Measurements from ENCODE around the gene SPATA20. TPM values are rescaled to one million over a fixed set of nuclear protein-coding genes. Genes with fewer than 3 reads are reported as not detected.
A peak's percentile ranks its signal among the peaks of the same experiment; 100 is the strongest.

The SPATA20 gene
- total RNA-seq, 4 donors from 2014 or later = 27.6 to 56.0 (median 40.6) TPM

DNA sequence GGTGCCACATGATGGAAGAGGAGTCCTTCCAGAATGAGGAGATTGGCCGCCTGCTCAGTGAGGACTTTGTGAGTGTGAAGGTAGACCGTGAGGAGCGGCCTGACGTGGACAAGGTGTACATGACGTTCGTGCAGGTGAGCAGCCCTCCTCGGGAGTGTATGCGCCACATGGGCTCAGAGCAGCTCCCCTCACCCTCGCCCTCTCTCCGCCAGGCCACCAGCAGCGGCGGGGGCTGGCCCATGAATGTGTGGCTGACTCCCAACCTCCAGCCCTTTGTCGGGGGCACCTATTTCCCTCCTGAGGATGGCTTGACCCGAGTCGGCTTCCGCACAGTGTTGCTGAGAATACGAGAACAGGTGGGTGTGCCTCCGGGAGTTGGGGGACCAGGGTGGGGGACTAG is 1.9 kb downstream of the SPATA20 start:
- TF ChIP-seq POLR2A (IDR thresholded peaks at IDR 0.05) = no peak
- TF ChIP-seq, protein P1, sequence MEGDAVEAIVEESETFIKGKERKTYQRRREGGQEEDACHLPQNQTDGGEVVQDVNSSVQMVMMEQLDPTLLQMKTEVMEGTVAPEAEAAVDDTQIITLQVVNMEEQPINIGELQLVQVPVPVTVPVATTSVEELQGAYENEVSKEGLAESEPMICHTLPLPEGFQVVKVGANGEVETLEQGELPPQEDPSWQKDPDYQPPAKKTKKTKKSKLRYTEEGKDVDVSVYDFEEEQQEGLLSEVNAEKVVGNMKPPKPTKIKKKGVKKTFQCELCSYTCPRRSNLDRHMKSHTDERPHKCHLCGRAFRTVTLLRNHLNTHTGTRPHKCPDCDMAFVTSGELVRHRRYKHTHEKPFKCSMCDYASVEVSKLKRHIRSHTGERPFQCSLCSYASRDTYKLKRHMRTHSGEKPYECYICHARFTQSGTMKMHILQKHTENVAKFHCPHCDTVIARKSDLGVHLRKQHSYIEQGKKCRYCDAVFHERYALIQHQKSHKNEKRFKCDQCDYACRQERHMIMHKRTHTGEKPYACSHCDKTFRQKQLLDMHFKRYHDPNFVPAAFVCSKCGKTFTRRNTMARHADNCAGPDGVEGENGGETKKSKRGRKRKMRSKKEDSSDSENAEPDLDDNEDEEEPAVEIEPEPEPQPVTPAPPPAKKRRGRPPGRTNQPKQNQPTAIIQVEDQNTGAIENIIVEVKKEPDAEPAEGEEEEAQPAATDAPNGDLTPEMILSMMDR (IDR thresholded peaks at IDR 0.05) = no peak

DNA sequence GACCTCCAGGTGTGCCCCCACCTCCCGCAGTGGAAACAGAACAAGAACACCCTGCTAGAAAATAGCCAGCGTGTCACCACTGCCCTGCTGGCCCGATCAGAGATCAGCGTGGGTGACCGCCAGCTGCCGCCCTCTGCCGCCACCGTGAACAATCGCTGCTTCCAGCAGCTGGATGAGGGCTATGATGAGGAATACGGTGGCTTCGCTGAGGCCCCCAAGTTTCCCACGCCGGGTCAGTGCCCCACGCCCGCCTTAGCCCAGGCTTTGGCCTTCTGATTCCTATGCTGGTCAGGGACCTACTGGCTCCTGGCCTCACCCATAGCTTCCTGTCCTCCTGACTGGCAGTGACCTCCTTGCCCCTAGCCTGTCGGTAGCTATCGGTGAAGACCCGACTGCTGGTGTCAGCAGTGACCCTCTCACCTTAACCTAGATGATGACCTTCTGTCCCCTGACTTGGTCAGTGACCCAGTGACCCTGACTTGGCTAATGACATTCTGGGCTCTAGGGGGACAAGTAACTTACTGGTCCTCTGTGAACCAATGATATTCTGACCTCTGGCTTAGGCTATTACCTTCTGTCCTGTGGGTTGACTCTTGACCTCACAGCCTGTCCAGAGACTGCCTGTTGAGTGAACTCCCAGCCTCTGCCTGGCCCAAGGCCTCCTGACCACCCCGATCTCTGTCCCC is 2.4 kb downstream of the SPATA20 start:
- intact Hi-C loops (cut with DNase I; ENCODE audit: low total_unique reads) = loop anchor here (5.0 kb wide), 1 partner anchor 78 kb away; no protein-coding TSS in a partner anchor
- 87 to 91% methylated on average over 17 to 19 of the region's 19 CpGs for WGBS, 2 donors
- no peak for DNase-seq (ENCODE audit: low spot score in 2 of 2)
- no peak overlapping the region for H3K4me3 ChIP-seq (ENCODE audit: low read depth, poor library complexity, severe bottlenecking)
- TF ChIP-seq, protein P1 (IDR thresholded peaks at IDR 0.05) = no peak
- TF ChIP-seq POLR2A (IDR thresholded peaks at IDR 0.05) = no peak

More for the DNA sequence above, 1.9 kb downstream of the SPATA20 start:
- no peak for DNase-seq (ENCODE audit: low spot score in 2 of 2)
- WGBS, 2 donors = 89 to 93% methylated on average over 17 to 18 of the region's 18 CpGs
- no peak overlapping the region for H3K4me3 ChIP-seq (ENCODE audit: low read depth, poor library complexity, severe bottlenecking)
- intact Hi-C loops (cut with DNase I; ENCODE audit: low total_unique reads) = loop anchor here (5.0 kb wide), 1 partner anchor 78 kb away; no protein-coding TSS in a partner anchor

DNA sequence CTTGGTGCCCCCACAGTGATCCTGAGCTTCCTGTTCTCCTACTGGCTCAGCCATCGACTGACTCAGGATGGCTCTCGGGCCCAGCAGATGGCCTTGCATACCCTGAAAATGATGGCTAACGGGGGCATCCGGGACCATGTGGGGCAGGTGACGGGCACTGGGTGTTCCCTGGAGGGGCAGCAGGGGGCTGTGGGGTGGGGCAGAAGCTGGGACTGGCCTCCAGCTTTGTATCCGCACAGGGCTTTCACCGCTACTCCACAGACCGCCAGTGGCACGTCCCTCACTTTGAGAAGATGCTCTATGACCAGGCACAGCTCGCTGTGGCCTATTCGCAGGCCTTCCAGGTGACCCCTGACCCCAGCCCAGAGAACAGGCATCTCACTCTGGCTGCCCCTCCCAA is 3.0 kb downstream of the SPATA20 start:
- intact Hi-C loops (cut with DNase I; ENCODE audit: low total_unique reads) = loop anchor here (5.0 kb wide), 2 partner anchors 77 to 132 kb away; no protein-coding TSS in a partner anchor
- H3K4me3 ChIP-seq (ENCODE audit: low read depth, poor library complexity, severe bottlenecking) = no peak overlapping the region
- 93 to 95% methylated on average over 11 of the region's 11 CpGs for WGBS, 2 donors
- DNase-seq (ENCODE audit: low spot score in 2 of 2) = no peak
- TF ChIP-seq, protein P1 (IDR thresholded peaks at IDR 0.05) = no peak
- TF ChIP-seq POLR2A (IDR thresholded peaks at IDR 0.05) = no peak

DNA sequence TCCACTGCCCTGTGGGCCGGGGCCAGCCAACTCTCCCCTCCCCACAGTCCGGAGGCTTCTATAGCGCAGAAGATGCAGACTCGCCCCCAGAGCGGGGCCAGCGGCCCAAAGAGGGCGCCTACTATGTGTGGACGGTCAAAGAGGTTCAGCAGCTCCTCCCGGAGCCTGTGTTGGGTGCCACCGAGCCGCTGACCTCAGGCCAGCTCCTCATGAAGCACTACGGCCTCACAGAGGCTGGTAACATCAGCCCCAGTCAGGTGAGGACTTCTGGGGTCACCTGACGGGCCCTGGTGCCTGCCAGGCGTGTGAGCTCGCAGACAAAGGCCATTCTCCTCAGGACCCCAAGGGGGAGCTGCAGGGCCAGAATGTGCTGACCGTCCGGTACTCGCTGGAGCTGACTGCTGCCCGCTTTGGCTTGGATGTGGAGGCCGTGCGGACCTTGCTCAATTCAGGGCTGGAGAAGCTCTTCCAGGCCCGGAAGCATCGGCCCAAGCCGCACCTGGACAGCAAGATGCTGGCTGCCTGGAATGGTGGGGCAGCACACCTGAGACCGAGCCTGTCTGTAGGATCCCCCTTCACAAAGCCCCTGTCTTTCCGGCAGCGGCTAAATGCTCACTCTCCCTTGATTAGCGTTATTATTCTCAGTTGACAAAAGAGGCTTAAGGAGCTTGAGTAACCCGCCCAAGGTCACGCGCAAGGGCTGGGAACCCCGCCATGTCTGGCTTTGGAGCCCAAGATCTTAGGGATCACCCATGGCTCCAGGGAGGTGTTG is 3.9 kb downstream of the SPATA20 start:
- intact Hi-C loops (cut with DNase I; ENCODE audit: low total_unique reads) = loop anchor here (5.0 kb wide), 1 partner anchor 131 kb away; no protein-coding TSS in a partner anchor
- 79 to 80% methylated on average over 24 to 32 of the region's 32 CpGs for WGBS, 2 donors
- no peak for TF ChIP-seq POLR2A (IDR thresholded peaks at IDR 0.05)
- TF ChIP-seq, protein P1 (IDR thresholded peaks at IDR 0.05) = peak in 1 of 3 donors; percentile 75
- H3K4me3 ChIP-seq (ENCODE audit: low read depth, poor library complexity, severe bottlenecking) = no peak overlapping the region
- DNase-seq (ENCODE audit: low spot score in 2 of 2) = peak; percentile 63 to 94

DNA sequence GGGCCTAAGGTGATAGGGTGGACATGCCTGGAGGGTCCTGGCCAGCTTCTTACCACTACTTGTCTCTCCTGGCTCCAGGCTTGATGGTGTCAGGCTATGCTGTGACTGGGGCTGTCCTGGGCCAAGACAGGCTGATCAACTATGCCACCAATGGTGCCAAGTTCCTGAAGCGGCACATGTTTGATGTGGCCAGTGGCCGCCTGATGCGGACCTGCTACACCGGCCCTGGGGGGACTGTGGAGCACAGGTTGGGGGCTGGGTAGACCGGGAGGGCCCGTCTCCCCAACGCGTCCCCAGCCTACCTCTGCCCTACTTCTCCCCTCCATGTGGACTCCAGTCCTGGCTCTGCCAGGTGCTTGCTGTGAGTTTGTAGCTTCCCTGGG is 4.5 kb downstream of the SPATA20 start:
- no peak for DNase-seq (ENCODE audit: low spot score in 2 of 2)
- intact Hi-C loops (cut with DNase I; ENCODE audit: low total_unique reads) = loop anchor here (5.0 kb wide), 1 partner anchor 131 kb away; no protein-coding TSS in a partner anchor

More for the DNA sequence above, 4.5 kb downstream of the SPATA20 start:
- 92 to 94% methylated on average over 8 of the region's 8 CpGs for WGBS, 2 donors
- no peak for TF ChIP-seq POLR2A (IDR thresholded peaks at IDR 0.05)
- TF ChIP-seq, protein P1 (IDR thresholded peaks at IDR 0.05) = no peak
- no peak overlapping the region for H3K4me3 ChIP-seq (ENCODE audit: low read depth, poor library complexity, severe bottlenecking)
